IMR-90 (cell line): ENCODE results near the gene EHHADH. TPM values are rescaled to one million over a fixed set of nuclear protein-coding genes. Genes with fewer than 3 reads are reported as not detected.

Experiments
- ATAC-seq: fragments of 200-7000 bp; cut with Tn5 transposase; 2 replicates; pipeline ENCODE4 v1.9.1; 2020; ENCODE audit warnings: low read depth, mild to moderate bottlenecking, moderate library complexity
- BruUV-seq: library from RNA; stranded (reverse); fragments of 400-500 nt; replicated peaks from 2 replicates; lab custom pipeline; 2021; lab: Mats Ljungman, UMichigan
- CTCF ChIA-PET: fragments of 300-600 bp; formaldehyde crosslinking; extraction: SDS; loops from one replicate; lab custom pipeline; 2021; ENCODE audit warnings: antibody characterized with exemption; lab: Yijun Ruan, JAX
- POLR2A ChIA-PET: fragments of 300-600 bp; sonication (Branson Sonifier 250); formaldehyde crosslinking; loops from one replicate; lab custom pipeline; 2022; ENCODE audit warnings: antibody characterized with exemption; ENCODE audit not compliant: unreplicated experiment; lab: Charles Lee
- DNase-seq: peaks from one replicate; pipeline ENCODE4 v3.0.0; 2013
- H2AFZ ChIP-seq: replicated peaks from 2 replicates; pipeline ENCODE3; 2013; ENCODE audit warnings: low read length, mild to moderate bottlenecking; ENCODE audit not compliant: poor library complexity
- H2AK5ac ChIP-seq: 2 replicates; pipeline ENCODE4 v1.6.1; 2013; ENCODE audit warnings: low read depth, low read length, inconsistent platforms
- H2AK9ac ChIP-seq: replicated peaks from 2 replicates; pipeline ENCODE3; 2013; ENCODE audit warnings: mild to moderate bottlenecking, low read depth, low read length, moderate library complexity; ENCODE audit not compliant: poor library complexity
- H2BK120ac ChIP-seq: 2 replicates; pipeline ENCODE4 v1.6.1; 2013; ENCODE audit warnings: low read depth, low read length, inconsistent platforms
- H2BK15ac ChIP-seq: 3 replicates; pipeline ENCODE4 v1.6.1; 2013; ENCODE audit warnings: low read depth, low read length, inconsistent platforms
- H2BK20ac ChIP-seq: 2 replicates; pipeline ENCODE4 v1.6.1; 2013; ENCODE audit warnings: low read depth, mild to moderate bottlenecking, inconsistent platforms, low read length, moderate library complexity
- H2BK5ac ChIP-seq: 2 replicates; pipeline ENCODE4 v1.6.1; 2013; ENCODE audit warnings: mild to moderate bottlenecking, low read depth, low read length, inconsistent platforms; ENCODE audit not compliant: poor library complexity, severe bottlenecking
- H3K14ac ChIP-seq: replicated peaks from 2 replicates; pipeline ENCODE4 v1.6.1; 2013; ENCODE audit warnings: low read depth, low read length, inconsistent platforms
- H3K18ac ChIP-seq: 2 replicates; pipeline ENCODE4 v1.6.1; 2013; ENCODE audit warnings: low read depth, low read length, control low read depth
- H3K23ac ChIP-seq: 2 replicates; pipeline ENCODE4 v1.6.1; 2013; ENCODE audit warnings: low read depth, low read length, inconsistent platforms
- H3K27ac ChIP-seq: 2 replicates; pipeline ENCODE4 v1.5.1; 2013; ENCODE audit warnings: mild to moderate bottlenecking, control low read depth, low read length; ENCODE audit not compliant: insufficient read depth
- H3K27me3 ChIP-seq: 2 replicates; pipeline ENCODE4 v1.6.1; 2013; ENCODE audit warnings: low read length; ENCODE audit not compliant: control insufficient read depth, insufficient read depth
- H3K36me3 ChIP-seq: 2 replicates; pipeline ENCODE4 v1.6.1; 2013; ENCODE audit warnings: low read length, mixed read lengths; ENCODE audit not compliant: control insufficient read depth, insufficient read depth
- H3K4ac ChIP-seq: 2 replicates; pipeline ENCODE4 v1.6.1; 2013; ENCODE audit warnings: low read depth, low read length, inconsistent platforms
- H3K4me1 ChIP-seq: 2 replicates; pipeline ENCODE4 v1.6.1; 2013; ENCODE audit warnings: low read length, mixed read lengths; ENCODE audit not compliant: control insufficient read depth, insufficient read depth
- H3K4me2 ChIP-seq: 2 replicates; pipeline ENCODE4 v1.6.1; 2013; ENCODE audit warnings: low read depth, mild to moderate bottlenecking, control low read depth, low read length, moderate library complexity
- H3K4me3 ChIP-seq: 2 replicates; pipeline ENCODE4 v1.5.1; 2013; ENCODE audit warnings: low read depth, mild to moderate bottlenecking, control low read depth, low read length, moderate library complexity; ENCODE audit not compliant: insufficient read depth
- H3K56ac ChIP-seq: 2 replicates; pipeline ENCODE4 v1.6.1; 2013; ENCODE audit warnings: low read length, inconsistent platforms; ENCODE audit not compliant: insufficient read depth; ENCODE audit errors: extremely low read depth
- H3K79me1 ChIP-seq, 2 experiments: 2 replicates each; pipeline ENCODE4 v1.6.1; 2013; ENCODE audit warnings: low read length in 2 of 2, inconsistent platforms in 1 of 2, low read depth in 1 of 2
- H3K9ac ChIP-seq: 2 replicates; pipeline ENCODE4 v1.6.1; 2013; ENCODE audit warnings: low read depth, low read length, control low read depth
- H3K9me1 ChIP-seq: 2 replicates; pipeline ENCODE4 v1.6.1; 2013; ENCODE audit warnings: low read length, inconsistent platforms; ENCODE audit not compliant: insufficient read depth
- H3K9me3 ChIP-seq: 2 replicates; pipeline ENCODE4 v1.6.1; 2013; ENCODE audit warnings: low read length; ENCODE audit not compliant: control insufficient read depth, insufficient read depth
- H4K20me1 ChIP-seq: 2 replicates; pipeline ENCODE4 v1.6.1; 2013; ENCODE audit warnings: low read length, inconsistent platforms; ENCODE audit not compliant: insufficient read depth
- H4K5ac ChIP-seq: 2 replicates; pipeline ENCODE4 v1.6.1; 2013; ENCODE audit warnings: mild to moderate bottlenecking, low read depth, low read length, control low read depth
- H4K8ac ChIP-seq, 2 experiments: 2 replicates each; pipeline ENCODE4 v1.6.1; 2013; ENCODE audit warnings: low read depth in 2 of 2, low read length in 2 of 2, control low read depth in 1 of 2, inconsistent platforms in 1 of 2
- H4K91ac ChIP-seq: 2 replicates; pipeline ENCODE4 v1.6.1; 2013; ENCODE audit warnings: low read depth, low read length, inconsistent platforms; ENCODE audit not compliant: insufficient read depth
- BHLHE40 ChIP-seq: fragments of 150-350 bp; IDR thresholded peaks from 2 replicates; pipeline ENCODE4 v1.6.1; 2016; ENCODE audit warnings: mild to moderate bottlenecking, low read depth, low read length
- CEBPB ChIP-seq: IDR thresholded peaks from 2 replicates; pipeline ENCODE4 v1.6.1; 2012; ENCODE audit warnings: low read depth, low read length, improper control_type of control experiment
- CHD1 ChIP-seq: IDR thresholded peaks from 2 replicates; pipeline ENCODE4 v1.6.1; 2012; ENCODE audit warnings: low read depth, low read length, improper control_type of control experiment
- FOS ChIP-seq: fragments of 150-350 bp; IDR thresholded peaks from 2 replicates; pipeline ENCODE4 v1.6.1; 2016; ENCODE audit warnings: low read depth, low read length
- MAZ ChIP-seq: IDR thresholded peaks from 2 replicates; pipeline ENCODE4 v1.6.1; 2012; ENCODE audit warnings: low read depth, mild to moderate bottlenecking, low read length, improper control_type of control experiment, moderate library complexity, borderline replicate concordance
- MXI1 ChIP-seq: IDR thresholded peaks from 2 replicates; pipeline ENCODE4 v1.6.1; 2012; ENCODE audit warnings: low read depth, mild to moderate bottlenecking, low read length, moderate library complexity, borderline replicate concordance
- NFE2L2 ChIP-seq: fragments of 150-350 bp; IDR thresholded peaks from 2 replicates; pipeline ENCODE4 v1.6.1; 2016; ENCODE audit warnings: low read depth, mild to moderate bottlenecking, low read length
- POLR2A ChIP-seq: IDR thresholded peaks from 2 replicates; pipeline ENCODE4 v1.6.1; 2012; ENCODE audit warnings: mild to moderate bottlenecking, low read depth, low read length
- RAD21 ChIP-seq: IDR thresholded peaks from 2 replicates; pipeline ENCODE4 v1.6.1; 2012; ENCODE audit warnings: low read length, improper control_type of control experiment
- RCOR1 ChIP-seq: IDR thresholded peaks from 2 replicates; pipeline ENCODE4 v1.6.1; 2012; ENCODE audit warnings: mild to moderate bottlenecking, low read length, improper control_type of control experiment; ENCODE audit not compliant: insufficient replicate concordance
- RFX5 ChIP-seq: IDR thresholded peaks from 2 replicates; pipeline ENCODE4 v1.8.0; 2012; ENCODE audit warnings: low read depth, mild to moderate bottlenecking, low read length, moderate library complexity
- SMC3 ChIP-seq: fragments of 150-350 bp; IDR thresholded peaks from 2 replicates; pipeline ENCODE4 v1.6.1; 2016; ENCODE audit warnings: low read depth, mild to moderate bottlenecking, antibody characterized with exemption, low read length, moderate library complexity
- WGBS, 2 experiments: methylation state at CpG; one replicate each; pipeline versions ENCODE4 v1.1.5 to v1.1.7; 2013; ENCODE audit warnings: missing lambda C conversion rate in 2 of 2; ENCODE audit not compliant: insufficient read length in 1 of 2; ENCODE audit errors: extremely low coverage in 2 of 2; 5-methylcytosine and 5-hydroxymethylcytosine counted together
- dilution Hi-C: fragments of 300-500 bp; cut with HindIII; formaldehyde crosslinking; loops from one replicate; pipeline ENCODE4 v1.14.3; 2018; ENCODE audit warnings: low sequenced_read_pairs; ENCODE audit not compliant: unreplicated experiment
- in situ Hi-C: fragments of 300-500 bp; cut with MboI; formaldehyde crosslinking; loops from 3 replicates; pipeline ENCODE4 v1.14.3; 2019; ENCODE audit warnings: low sequenced_read_pairs, inconsistent platforms, mixed read lengths
- intact Hi-C: fragments of 100-400 bp; cut with micrococcal nuclease; formaldehyde crosslinking; loops from 2 replicates; pipeline ENCODE4 v1.10.0; 2022
- polyA plus RNA-seq, 3 experiments: library from polyadenylated mRNA; depleted of rRNA; stranded (reverse); fragments of >200 nt; gene quantifications; 2 replicates each; pipeline ENCODE4 v1.2.3, GENCODE V29; 2012; ENCODE audit warnings: low replicate concordance in 1 of 3
- total RNA-seq: library from RNA; depleted of rRNA; stranded (reverse); fragments of >200 nt; gene quantifications from 2 replicates; pipeline ENCODE4 v1.2.3, GENCODE V29; 2012
- TF ChIP-seq, protein P1 (sequence below): fragments of 150-350 bp; IDR thresholded peaks from 2 replicates; pipeline ENCODE4 v1.6.1; 2016; ENCODE audit warnings: low read depth, mild to moderate bottlenecking, low read length, moderate library complexity, borderline replicate concordance
- TF ChIP-seq, protein P2 (sequence below): conservative IDR thresholded peaks from 2 replicates; pipeline ENCODE4 v1.5.1; 2012; ENCODE audit warnings: mild to moderate bottlenecking, low read depth, low read length, improper control_type of control experiment
- TF ChIP-seq, protein P3 (sequence below): fragments of 150-350 bp; IDR thresholded peaks from 2 replicates; pipeline ENCODE4 v1.6.1; 2017; ENCODE audit warnings: mild to moderate bottlenecking, antibody characterized with exemption, low read length, low read depth

The EHHADH gene
- total and polyA plus RNA-seq, 2 of the 4 experiments (the other 2 are of a cell fraction), result 2.0 to 4.7 TPM

DNA sequence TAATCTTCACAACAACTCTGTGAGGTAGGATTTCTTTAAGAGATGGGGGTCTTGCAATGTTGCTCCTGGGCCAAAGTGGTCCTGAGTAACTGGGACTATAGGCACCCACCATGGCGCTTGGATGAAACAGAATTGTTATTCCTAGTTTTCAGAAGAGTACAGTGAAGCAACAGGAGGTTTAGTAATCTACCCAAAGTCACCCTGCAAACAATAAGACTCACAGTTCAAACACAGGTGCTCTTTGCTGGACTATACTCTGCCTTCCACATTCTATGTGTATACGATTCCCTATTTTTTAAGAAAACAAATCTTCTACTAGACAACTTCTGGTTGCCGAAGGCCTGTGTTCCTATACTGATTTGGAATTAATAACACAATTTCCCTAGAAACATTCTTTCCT is 109.1 kb downstream of the EHHADH start:
- intact Hi-C loops (no loop called here), in situ Hi-C loops (no loop called here), dilution Hi-C loops (no loop called here)
- no peaks in the 10 kb centered on the region for H3K4me1 ChIP-seq
- H3K9ac ChIP-seq, result no peak overlapping the region
- H3K4ac ChIP-seq, result no peak overlapping the region
- no CpG with 5 or more reads among the region's 3 CpGs for WGBS, 2 experiments
- H3K9me3 ChIP-seq, result no peaks in the 10 kb centered on the region
- H3K79me1 ChIP-seq, result no peaks in the 10 kb centered on the region
- H3K36me3 ChIP-seq, result no peaks in the 10 kb centered on the region
- no peak overlapping the region for H4K91ac ChIP-seq
- no peak overlapping the region for H3K23ac ChIP-seq
- ATAC-seq, result no peak
- no peak overlapping the region for H2AK9ac ChIP-seq
- no peak overlapping the region for H3K27ac ChIP-seq
- H3K4me2 ChIP-seq, result no peak overlapping the region
- no peak overlapping the region for H2AK5ac ChIP-seq
- H4K8ac ChIP-seq, result no peak overlapping the region
- no peak overlapping the region for H3K56ac ChIP-seq
- H2BK120ac ChIP-seq, result no peak overlapping the region
- POLR2A ChIA-PET, result no interaction called here
- BruUV-seq, result no TSS peak
- H3K9me1 ChIP-seq, result no peaks in the 10 kb centered on the region
- no peak overlapping the region for H3K4me3 ChIP-seq
- H3K14ac ChIP-seq, result no peak overlapping the region
- TF ChIP-seq POLR2A (no peak), FOS (no peak), RFX5 (no peak), RAD21 (no peak), MXI1 (no peak), BHLHE40 (no peak), MAZ (no peak), NFE2L2 (no peak), CHD1 (no peak), CEBPB (no peak), SMC3 (no peak), RCOR1 (no peak)
- TF ChIP-seq, protein P1, sequence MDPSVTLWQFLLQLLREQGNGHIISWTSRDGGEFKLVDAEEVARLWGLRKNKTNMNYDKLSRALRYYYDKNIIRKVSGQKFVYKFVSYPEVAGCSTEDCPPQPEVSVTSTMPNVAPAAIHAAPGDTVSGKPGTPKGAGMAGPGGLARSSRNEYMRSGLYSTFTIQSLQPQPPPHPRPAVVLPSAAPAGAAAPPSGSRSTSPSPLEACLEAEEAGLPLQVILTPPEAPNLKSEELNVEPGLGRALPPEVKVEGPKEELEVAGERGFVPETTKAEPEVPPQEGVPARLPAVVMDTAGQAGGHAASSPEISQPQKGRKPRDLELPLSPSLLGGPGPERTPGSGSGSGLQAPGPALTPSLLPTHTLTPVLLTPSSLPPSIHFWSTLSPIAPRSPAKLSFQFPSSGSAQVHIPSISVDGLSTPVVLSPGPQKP, result no peak
- TF ChIP-seq, protein P2, sequence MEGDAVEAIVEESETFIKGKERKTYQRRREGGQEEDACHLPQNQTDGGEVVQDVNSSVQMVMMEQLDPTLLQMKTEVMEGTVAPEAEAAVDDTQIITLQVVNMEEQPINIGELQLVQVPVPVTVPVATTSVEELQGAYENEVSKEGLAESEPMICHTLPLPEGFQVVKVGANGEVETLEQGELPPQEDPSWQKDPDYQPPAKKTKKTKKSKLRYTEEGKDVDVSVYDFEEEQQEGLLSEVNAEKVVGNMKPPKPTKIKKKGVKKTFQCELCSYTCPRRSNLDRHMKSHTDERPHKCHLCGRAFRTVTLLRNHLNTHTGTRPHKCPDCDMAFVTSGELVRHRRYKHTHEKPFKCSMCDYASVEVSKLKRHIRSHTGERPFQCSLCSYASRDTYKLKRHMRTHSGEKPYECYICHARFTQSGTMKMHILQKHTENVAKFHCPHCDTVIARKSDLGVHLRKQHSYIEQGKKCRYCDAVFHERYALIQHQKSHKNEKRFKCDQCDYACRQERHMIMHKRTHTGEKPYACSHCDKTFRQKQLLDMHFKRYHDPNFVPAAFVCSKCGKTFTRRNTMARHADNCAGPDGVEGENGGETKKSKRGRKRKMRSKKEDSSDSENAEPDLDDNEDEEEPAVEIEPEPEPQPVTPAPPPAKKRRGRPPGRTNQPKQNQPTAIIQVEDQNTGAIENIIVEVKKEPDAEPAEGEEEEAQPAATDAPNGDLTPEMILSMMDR, result no peak
- TF ChIP-seq, protein P3, sequence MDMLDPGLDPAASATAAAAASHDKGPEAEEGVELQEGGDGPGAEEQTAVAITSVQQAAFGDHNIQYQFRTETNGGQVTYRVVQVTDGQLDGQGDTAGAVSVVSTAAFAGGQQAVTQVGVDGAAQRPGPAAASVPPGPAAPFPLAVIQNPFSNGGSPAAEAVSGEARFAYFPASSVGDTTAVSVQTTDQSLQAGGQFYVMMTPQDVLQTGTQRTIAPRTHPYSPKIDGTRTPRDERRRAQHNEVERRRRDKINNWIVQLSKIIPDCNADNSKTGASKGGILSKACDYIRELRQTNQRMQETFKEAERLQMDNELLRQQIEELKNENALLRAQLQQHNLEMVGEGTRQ, result no peak
- no peak overlapping the region for H2BK15ac ChIP-seq
- no peak overlapping the region for H3K18ac ChIP-seq
- no peak overlapping the region for H4K5ac ChIP-seq
- CTCF ChIA-PET, result no interaction called here
- H3K27me3 ChIP-seq, result peaks cover 2% of the 10 kb centered on the region
- H2BK20ac ChIP-seq, result no peak overlapping the region
- H2AFZ ChIP-seq, result no peak overlapping the region
- no peak overlapping the region for H2BK5ac ChIP-seq
- DNase-seq, result no peak
- no peaks in the 10 kb centered on the region for H4K20me1 ChIP-seq
